HEK293 (cell line): ENCODE measurements around the gene MTMR3.

ENCODE experiments used
- GLI2 ChIP-seq: fragments of 450-650 bp; formaldehyde crosslinking; IDR thresholded peaks from 2 replicates; pipeline ENCODE4; 2017; ENCODE audit warnings: missing biosample characterization, missing genetic modification characterization, low read depth, borderline replicate concordance
- GLIS1 ChIP-seq: fragments of 450-650 bp; formaldehyde crosslinking; IDR thresholded peaks from 2 replicates; pipeline ENCODE4 v1.5.1; 2016; ENCODE audit warnings: missing biosample characterization, missing genetic modification characterization
- KLF10 ChIP-seq: fragments of 450-650 bp; IDR thresholded peaks from 2 replicates; pipeline ENCODE4 v1.5.1; 2018; ENCODE audit warnings: missing biosample characterization, mild to moderate bottlenecking, missing genetic modification characterization
- KLF8 ChIP-seq: fragments of 450-650 bp; formaldehyde crosslinking; IDR thresholded peaks from 2 replicates; pipeline ENCODE4 v1.5.1; 2016; ENCODE audit warnings: missing biosample characterization, missing genetic modification characterization
- SP7 ChIP-seq: fragments of 450-650 bp; formaldehyde crosslinking; IDR thresholded peaks from 2 replicates; pipeline ENCODE4 v1.5.1; 2016; ENCODE audit warnings: missing biosample characterization, missing genetic modification characterization
- ZBTB10 ChIP-seq: fragments of 450-650 bp; formaldehyde crosslinking; IDR thresholded peaks from 2 replicates; pipeline ENCODE4 v1.5.1; 2016; ENCODE audit warnings: missing biosample characterization, missing genetic modification characterization
- ZBTB17 ChIP-seq: fragments of 450-650 bp; formaldehyde crosslinking; IDR thresholded peaks from 2 replicates; pipeline ENCODE4 v1.5.1; 2016; ENCODE audit warnings: missing biosample characterization, missing genetic modification characterization
- ZBTB21 ChIP-seq: fragments of 450-650 bp; formaldehyde crosslinking; IDR thresholded peaks from 2 replicates; pipeline ENCODE4 v1.5.1; 2017; ENCODE audit warnings: missing biosample characterization, missing genetic modification characterization
- ZBTB48 ChIP-seq: fragments of 450-650 bp; formaldehyde crosslinking; IDR thresholded peaks from 2 replicates; pipeline ENCODE4 v1.5.1; 2016; ENCODE audit warnings: missing biosample characterization, missing genetic modification characterization
- ZFP69B ChIP-seq: fragments of 450-650 bp; formaldehyde crosslinking; IDR thresholded peaks from 2 replicates; pipeline ENCODE4 v1.5.1; 2016; ENCODE audit warnings: missing biosample characterization, missing genetic modification characterization
- ZNF174 ChIP-seq: fragments of 450-650 bp; formaldehyde crosslinking; IDR thresholded peaks from 2 replicates; pipeline ENCODE4 v1.5.0; 2017; ENCODE audit warnings: missing biosample characterization, mild to moderate bottlenecking, missing genetic modification characterization
- ZNF223 ChIP-seq: fragments of 450-650 bp; formaldehyde crosslinking; IDR thresholded peaks from 2 replicates; pipeline ENCODE4 v1.5.1; 2016; ENCODE audit warnings: missing biosample characterization, missing genetic modification characterization
- ZNF24 ChIP-seq: fragments of 450-650 bp; formaldehyde crosslinking; IDR thresholded peaks from 2 replicates; pipeline ENCODE4 v1.5.1; 2016; ENCODE audit warnings: missing biosample characterization, missing genetic modification characterization
- ZNF248 ChIP-seq: fragments of 450-650 bp; formaldehyde crosslinking; IDR thresholded peaks from 2 replicates; pipeline ENCODE4 v1.5.1; 2017; ENCODE audit warnings: missing biosample characterization, missing genetic modification characterization
- ZNF26 ChIP-seq: fragments of 450-650 bp; formaldehyde crosslinking; IDR thresholded peaks from 2 replicates; pipeline ENCODE4 v1.5.1; 2016; ENCODE audit warnings: missing biosample characterization, missing genetic modification characterization
- ZNF350 ChIP-seq: fragments of 450-650 bp; formaldehyde crosslinking; IDR thresholded peaks from 2 replicates; pipeline ENCODE4 v1.5.0; 2017; ENCODE audit warnings: missing biosample characterization, mild to moderate bottlenecking, missing genetic modification characterization
- ZNF391 ChIP-seq: fragments of 450-650 bp; formaldehyde crosslinking; IDR thresholded peaks from 2 replicates; pipeline ENCODE4 v1.5.1; 2016; ENCODE audit warnings: low read depth, missing biosample characterization, missing genetic modification characterization, borderline replicate concordance
- ZNF394 ChIP-seq: fragments of 450-650 bp; formaldehyde crosslinking; IDR thresholded peaks from 2 replicates; pipeline ENCODE4 v1.5.1; 2016; ENCODE audit warnings: missing biosample characterization, missing genetic modification characterization, mild to moderate bottlenecking, moderate library complexity, borderline replicate concordance
- ZNF433 ChIP-seq: fragments of 450-650 bp; formaldehyde crosslinking; IDR thresholded peaks from 2 replicates; pipeline ENCODE4 v1.5.1; 2016; ENCODE audit warnings: missing biosample characterization, missing genetic modification characterization, low read depth
- ZNF473 ChIP-seq: fragments of 450-650 bp; formaldehyde crosslinking; IDR thresholded peaks from 2 replicates; pipeline ENCODE4 v1.5.1; 2017; ENCODE audit warnings: missing biosample characterization, missing genetic modification characterization
- ZNF555 ChIP-seq: fragments of 450-650 bp; formaldehyde crosslinking; conservative IDR thresholded peaks from 2 replicates; pipeline ENCODE4 v1.5.1; 2017; ENCODE audit warnings: missing biosample characterization, mild to moderate bottlenecking, missing genetic modification characterization, inconsistent platforms
- ZNF600 ChIP-seq: fragments of 450-650 bp; formaldehyde crosslinking; IDR thresholded peaks from 2 replicates; pipeline ENCODE4 v1.5.1; 2016; ENCODE audit warnings: missing biosample characterization, missing genetic modification characterization
- ZNF660 ChIP-seq: fragments of 450-650 bp; IDR thresholded peaks from 2 replicates; pipeline ENCODE4 v1.5.1; 2018; ENCODE audit warnings: missing biosample characterization, mild to moderate bottlenecking, missing genetic modification characterization
- TF ChIP-seq, protein P1 (sequence below): fragments of 450-650 bp; formaldehyde crosslinking; IDR thresholded peaks from 2 replicates; pipeline ENCODE4 v1.5.1; 2016; ENCODE audit warnings: missing biosample characterization, missing genetic modification characterization
- TF ChIP-seq, protein P2 (sequence below): fragments of 450-650 bp; formaldehyde crosslinking; IDR thresholded peaks from 2 replicates; pipeline ENCODE4 v1.5.1; 2016; ENCODE audit warnings: missing biosample characterization, missing genetic modification characterization, low read depth
- TF ChIP-seq, protein P3 (sequence below): fragments of 450-650 bp; formaldehyde crosslinking; IDR thresholded peaks from 2 replicates; pipeline ENCODE4 v1.5.1; 2016; ENCODE audit warnings: missing biosample characterization, missing genetic modification characterization
- TF ChIP-seq, protein P4 (sequence below): fragments of 450-650 bp; formaldehyde crosslinking; IDR thresholded peaks from 2 replicates; pipeline ENCODE4 v1.5.1; 2017; ENCODE audit warnings: missing biosample characterization, missing genetic modification characterization
- TF ChIP-seq, protein P5 (sequence below): fragments of 450-650 bp; formaldehyde crosslinking; IDR thresholded peaks from 2 replicates; pipeline ENCODE4 v1.5.1; 2016; ENCODE audit warnings: missing biosample characterization, missing genetic modification characterization

MTMR3 gene

DNA sequence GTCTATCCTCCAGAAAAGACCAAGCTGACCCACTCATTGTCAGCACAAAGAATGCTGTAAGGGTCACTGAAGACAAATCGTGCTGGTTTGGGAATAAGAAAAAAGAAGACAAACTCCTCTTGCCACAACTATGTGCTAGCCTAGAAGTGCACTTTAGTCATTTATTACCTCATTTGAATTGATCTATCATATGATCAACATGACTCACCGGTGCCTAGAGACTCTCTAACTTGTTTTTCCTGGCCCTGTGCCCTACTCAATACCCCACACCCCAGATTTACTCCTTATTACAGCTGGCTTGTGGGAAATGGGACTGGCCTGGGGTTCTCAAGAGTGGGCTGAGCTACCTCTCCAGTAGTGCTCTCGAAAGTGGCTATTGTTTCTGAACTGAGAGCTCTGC lies 161.4 kb downstream of the MTMR3 start (continued):
- TF ChIP-seq ZNF555 (tag by site-specific recombination), result no peak
- peak; percentile 21; the same call in 1 of the 2 replicates for TF ChIP-seq ZBTB17 (tag by site-specific recombination)
- TF ChIP-seq ZFP69B (tag by site-specific recombination), result no peak
- TF ChIP-seq, protein P1, sequence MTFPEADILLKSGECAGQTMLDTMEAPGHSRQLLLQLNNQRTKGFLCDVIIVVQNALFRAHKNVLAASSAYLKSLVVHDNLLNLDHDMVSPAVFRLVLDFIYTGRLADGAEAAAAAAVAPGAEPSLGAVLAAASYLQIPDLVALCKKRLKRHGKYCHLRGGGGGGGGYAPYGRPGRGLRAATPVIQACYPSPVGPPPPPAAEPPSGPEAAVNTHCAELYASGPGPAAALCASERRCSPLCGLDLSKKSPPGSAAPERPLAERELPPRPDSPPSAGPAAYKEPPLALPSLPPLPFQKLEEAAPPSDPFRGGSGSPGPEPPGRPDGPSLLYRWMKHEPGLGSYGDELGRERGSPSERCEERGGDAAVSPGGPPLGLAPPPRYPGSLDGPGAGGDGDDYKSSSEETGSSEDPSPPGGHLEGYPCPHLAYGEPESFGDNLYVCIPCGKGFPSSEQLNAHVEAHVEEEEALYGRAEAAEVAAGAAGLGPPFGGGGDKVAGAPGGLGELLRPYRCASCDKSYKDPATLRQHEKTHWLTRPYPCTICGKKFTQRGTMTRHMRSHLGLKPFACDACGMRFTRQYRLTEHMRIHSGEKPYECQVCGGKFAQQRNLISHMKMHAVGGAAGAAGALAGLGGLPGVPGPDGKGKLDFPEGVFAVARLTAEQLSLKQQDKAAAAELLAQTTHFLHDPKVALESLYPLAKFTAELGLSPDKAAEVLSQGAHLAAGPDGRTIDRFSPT, result peak; percentile 76
- TF ChIP-seq, protein P2, sequence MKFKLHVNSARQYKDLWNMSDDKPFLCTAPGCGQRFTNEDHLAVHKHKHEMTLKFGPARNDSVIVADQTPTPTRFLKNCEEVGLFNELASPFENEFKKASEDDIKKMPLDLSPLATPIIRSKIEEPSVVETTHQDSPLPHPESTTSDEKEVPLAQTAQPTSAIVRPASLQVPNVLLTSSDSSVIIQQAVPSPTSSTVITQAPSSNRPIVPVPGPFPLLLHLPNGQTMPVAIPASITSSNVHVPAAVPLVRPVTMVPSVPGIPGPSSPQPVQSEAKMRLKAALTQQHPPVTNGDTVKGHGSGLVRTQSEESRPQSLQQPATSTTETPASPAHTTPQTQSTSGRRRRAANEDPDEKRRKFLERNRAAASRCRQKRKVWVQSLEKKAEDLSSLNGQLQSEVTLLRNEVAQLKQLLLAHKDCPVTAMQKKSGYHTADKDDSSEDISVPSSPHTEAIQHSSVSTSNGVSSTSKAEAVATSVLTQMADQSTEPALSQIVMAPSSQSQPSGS (tag by site-specific recombination), result peak; percentile 83
- TF ChIP-seq ZNF26 (tag by site-specific recombination), result no peak
- peak; percentile 82 for TF ChIP-seq ZBTB21 (tag by site-specific recombination)
- no peak for TF ChIP-seq ZBTB10
- peak; percentile 71; the same call in 1 of the 2 replicates for TF ChIP-seq ZNF660 (tag by site-specific recombination)
- TF ChIP-seq ZNF433 (tag by site-specific recombination), result no peak
- TF ChIP-seq, protein P3, sequence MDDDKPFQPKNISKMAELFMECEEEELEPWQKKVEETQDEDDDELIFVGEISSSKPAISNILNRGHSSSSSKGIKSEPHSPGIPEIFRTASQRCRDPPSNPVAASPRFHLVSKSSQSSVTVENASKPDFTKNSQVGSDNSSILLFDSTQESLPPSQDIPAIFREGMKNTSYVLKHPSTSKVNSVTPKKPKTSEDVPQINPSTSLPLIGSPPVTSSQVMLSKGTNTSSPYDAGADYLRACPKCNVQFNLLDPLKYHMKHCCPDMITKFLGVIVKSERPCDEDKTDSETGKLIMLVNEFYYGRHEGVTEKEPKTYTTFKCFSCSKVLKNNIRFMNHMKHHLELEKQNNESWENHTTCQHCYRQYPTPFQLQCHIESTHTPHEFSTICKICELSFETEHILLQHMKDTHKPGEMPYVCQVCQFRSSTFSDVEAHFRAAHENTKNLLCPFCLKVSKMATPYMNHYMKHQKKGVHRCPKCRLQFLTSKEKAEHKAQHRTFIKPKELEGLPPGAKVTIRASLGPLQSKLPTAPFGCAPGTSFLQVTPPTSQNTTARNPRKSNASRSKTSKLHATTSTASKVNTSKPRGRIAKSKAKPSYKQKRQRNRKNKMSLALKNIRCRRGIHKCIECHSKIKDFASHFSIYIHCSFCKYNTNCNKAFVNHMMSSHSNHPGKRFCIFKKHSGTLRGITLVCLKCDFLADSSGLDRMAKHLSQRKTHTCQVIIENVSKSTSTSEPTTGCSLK (tag by site-specific recombination), result no peak
- peak; percentile 48; the same call in 1 of the 2 replicates for TF ChIP-seq ZNF394
- no peak for TF ChIP-seq ZNF174
- TF ChIP-seq, protein P4, sequence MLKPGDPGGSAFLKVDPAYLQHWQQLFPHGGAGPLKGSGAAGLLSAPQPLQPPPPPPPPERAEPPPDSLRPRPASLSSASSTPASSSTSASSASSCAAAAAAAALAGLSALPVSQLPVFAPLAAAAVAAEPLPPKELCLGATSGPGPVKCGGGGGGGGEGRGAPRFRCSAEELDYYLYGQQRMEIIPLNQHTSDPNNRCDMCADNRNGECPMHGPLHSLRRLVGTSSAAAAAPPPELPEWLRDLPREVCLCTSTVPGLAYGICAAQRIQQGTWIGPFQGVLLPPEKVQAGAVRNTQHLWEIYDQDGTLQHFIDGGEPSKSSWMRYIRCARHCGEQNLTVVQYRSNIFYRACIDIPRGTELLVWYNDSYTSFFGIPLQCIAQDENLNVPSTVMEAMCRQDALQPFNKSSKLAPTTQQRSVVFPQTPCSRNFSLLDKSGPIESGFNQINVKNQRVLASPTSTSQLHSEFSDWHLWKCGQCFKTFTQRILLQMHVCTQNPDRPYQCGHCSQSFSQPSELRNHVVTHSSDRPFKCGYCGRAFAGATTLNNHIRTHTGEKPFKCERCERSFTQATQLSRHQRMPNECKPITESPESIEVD, result peak; percentile 92
- peak; percentile 79 for TF ChIP-seq SP7 (tag by site-specific recombination)
- no peak for TF ChIP-seq ZNF350 (tag by site-specific recombination)
- TF ChIP-seq ZNF248, result no peak
- peak; percentile 88 for TF ChIP-seq KLF10 (tag by site-specific recombination)
- no peak for TF ChIP-seq ZNF473 (tag by site-specific recombination)
- peak; percentile 88 for TF ChIP-seq ZNF24 (tag by site-specific recombination)
- TF ChIP-seq KLF8, result peak; percentile 68
- 0 out of 2 replicates have a peak, but pooled peaks have one; percentile 36 for TF ChIP-seq ZBTB48 (tag by site-specific recombination)
- TF ChIP-seq ZNF391 (tag by site-specific recombination), result no peak
- no peak for TF ChIP-seq GLI2
- 0 out of 2 replicates have a peak, but pooled peaks have one; percentile 10 for TF ChIP-seq GLIS1 (tag by site-specific recombination)
- TF ChIP-seq, protein P5, sequence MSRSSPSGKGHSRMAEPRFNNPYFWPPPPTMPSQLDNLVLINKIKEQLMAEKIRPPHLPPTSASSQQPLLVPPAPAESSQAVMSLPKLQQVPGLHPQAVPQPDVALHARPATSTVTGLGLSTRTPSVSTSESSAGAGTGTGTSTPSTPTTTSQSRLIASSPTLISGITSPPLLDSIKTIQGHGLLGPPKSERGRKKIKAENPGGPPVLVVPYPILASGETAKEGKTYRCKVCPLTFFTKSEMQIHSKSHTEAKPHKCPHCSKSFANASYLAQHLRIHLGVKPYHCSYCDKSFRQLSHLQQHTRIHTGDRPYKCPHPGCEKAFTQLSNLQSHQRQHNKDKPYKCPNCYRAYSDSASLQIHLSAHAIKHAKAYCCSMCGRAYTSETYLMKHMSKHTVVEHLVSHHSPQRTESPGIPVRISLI (tag by site-specific recombination), result peak; percentile 68; the same call in 1 of the 2 replicates
- peak; percentile 48; the same call in 1 of the 2 replicates for TF ChIP-seq ZNF600
- no peak for TF ChIP-seq ZNF223 (tag by site-specific recombination)
